OCI-LY3 (cell line): ENCODE measurements around the gene CCDC12.

Experiments
- H2AFZ ChIP-seq: fragments of 200-600, 300-600 bp; shearing (Covaris generic); 2 replicates; pipeline ENCODE4 v1.6.0; 2014; ENCODE audit warnings: antibody characterized with exemption, low read depth, low read length
- H3K27ac ChIP-seq: fragments of 200-600, 300-600 bp; sonication (generic); 2 replicates; pipeline ENCODE4 v1.5.1; 2014; ENCODE audit warnings: mild to moderate bottlenecking, low read length, moderate library complexity, mixed read lengths
- H3K27me3 ChIP-seq: fragments of 200-600, 300-600 bp; sonication (generic); 2 replicates; pipeline ENCODE4 v1.6.1; 2014; ENCODE audit warnings: low read depth, low read length, mixed read lengths
- H3K36me3 ChIP-seq: fragments of 200-600, 300-600 bp; sonication (generic); replicated peaks from 2 replicates; pipeline ENCODE3; 2014; ENCODE audit warnings: low read depth, low read length, mixed read lengths
- H3K4me1 ChIP-seq: fragments of 300-600, 200-600 bp; sonication (generic); 2 replicates; pipeline ENCODE4 v1.6.1; 2014; ENCODE audit warnings: low read length, mixed read lengths
- H3K4me2 ChIP-seq: fragments of 200-600, 300-600 bp; sonication (generic); 2 replicates; pipeline ENCODE4 v1.6.1; 2014; ENCODE audit warnings: low read length, mixed read lengths
- H3K4me3 ChIP-seq: fragments of 300-600, 200-600 bp; sonication (generic); 2 replicates; pipeline ENCODE4 v1.5.1; 2014; ENCODE audit warnings: antibody characterized with exemption, mild to moderate bottlenecking, low read length, moderate library complexity
- H3K79me2 ChIP-seq: fragments of 300-600, 200-600 bp; shearing (Covaris generic); 2 replicates; pipeline ENCODE4 v1.6.1; 2014; ENCODE audit warnings: mild to moderate bottlenecking, low read length, mixed read lengths
- H3K9ac ChIP-seq: fragments of 300-600, 200-600 bp; shearing (Covaris generic); 2 replicates; pipeline ENCODE4 v1.6.0; 2014; ENCODE audit warnings: mild to moderate bottlenecking, low read length, moderate library complexity
- H3K9me3 ChIP-seq: fragments of 200-600, 300-600 bp; shearing (Covaris generic); 2 replicates; pipeline ENCODE4 v1.6.1; 2014; ENCODE audit warnings: low read length, mixed read lengths; ENCODE audit not compliant: insufficient read depth
- H4K20me1 ChIP-seq: fragments of 200-600, 300-600 bp; sonication (generic); 2 replicates; pipeline ENCODE4 v1.6.1; 2016; ENCODE audit warnings: low read length, mixed read lengths; ENCODE audit not compliant: insufficient read depth
- EZH2phosphoT487 ChIP-seq: fragments of 200-600 bp; shearing (Covaris generic); IDR thresholded peaks from 2 replicates; pipeline ENCODE4 v1.6.1; 2018; ENCODE audit warnings: antibody characterized with exemption, mixed run types, low read depth
- TF ChIP-seq, protein P1 (sequence below): fragments of 200-600, 300-600 bp; sonication (generic); IDR thresholded peaks from 2 replicates; pipeline ENCODE4 v1.5.1; 2014; ENCODE audit warnings: antibody characterized with exemption, low read length, low read depth

Gene CCDC12

DNA sequence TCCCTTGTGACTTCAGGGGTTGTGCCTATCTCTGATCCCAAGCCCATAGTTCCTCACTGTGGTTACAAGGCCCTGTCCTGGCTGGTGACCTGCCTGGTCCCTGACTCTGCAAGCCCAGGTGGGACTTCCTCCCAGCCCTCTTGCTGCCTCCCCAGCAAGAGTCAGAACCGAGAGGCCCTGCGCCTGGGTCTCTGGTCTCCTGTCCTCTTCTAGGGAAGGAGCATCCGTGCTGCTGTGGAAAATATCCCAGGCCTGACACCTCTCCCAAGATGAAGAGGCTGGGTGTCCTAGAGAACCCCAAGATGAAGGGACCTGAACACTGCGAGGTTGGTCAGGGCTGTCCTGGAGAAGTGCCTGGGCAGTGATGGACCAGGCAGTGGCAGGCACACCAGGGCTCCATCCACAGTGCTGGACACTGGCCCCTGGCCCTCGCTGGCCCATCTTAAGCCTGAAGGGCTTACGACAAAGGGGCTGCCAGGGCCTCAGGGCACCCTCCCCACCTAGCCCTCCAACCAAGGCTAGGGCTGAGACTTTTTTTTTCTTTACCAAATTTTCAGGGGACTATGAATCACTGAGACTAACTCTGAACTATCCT lies 66.3 kb downstream of the CCDC12 start:
- H3K36me3 ChIP-seq = peaks cover 14% of the 10 kb centered on the region
- no peak overlapping the region for H3K4me3 ChIP-seq
- no peaks in the 10 kb centered on the region for H3K9me3 ChIP-seq
- H3K27ac ChIP-seq = no peak overlapping the region
- no peaks in the 10 kb centered on the region for H4K20me1 ChIP-seq
- no peak overlapping the region for H2AFZ ChIP-seq
- TF ChIP-seq, protein P1, sequence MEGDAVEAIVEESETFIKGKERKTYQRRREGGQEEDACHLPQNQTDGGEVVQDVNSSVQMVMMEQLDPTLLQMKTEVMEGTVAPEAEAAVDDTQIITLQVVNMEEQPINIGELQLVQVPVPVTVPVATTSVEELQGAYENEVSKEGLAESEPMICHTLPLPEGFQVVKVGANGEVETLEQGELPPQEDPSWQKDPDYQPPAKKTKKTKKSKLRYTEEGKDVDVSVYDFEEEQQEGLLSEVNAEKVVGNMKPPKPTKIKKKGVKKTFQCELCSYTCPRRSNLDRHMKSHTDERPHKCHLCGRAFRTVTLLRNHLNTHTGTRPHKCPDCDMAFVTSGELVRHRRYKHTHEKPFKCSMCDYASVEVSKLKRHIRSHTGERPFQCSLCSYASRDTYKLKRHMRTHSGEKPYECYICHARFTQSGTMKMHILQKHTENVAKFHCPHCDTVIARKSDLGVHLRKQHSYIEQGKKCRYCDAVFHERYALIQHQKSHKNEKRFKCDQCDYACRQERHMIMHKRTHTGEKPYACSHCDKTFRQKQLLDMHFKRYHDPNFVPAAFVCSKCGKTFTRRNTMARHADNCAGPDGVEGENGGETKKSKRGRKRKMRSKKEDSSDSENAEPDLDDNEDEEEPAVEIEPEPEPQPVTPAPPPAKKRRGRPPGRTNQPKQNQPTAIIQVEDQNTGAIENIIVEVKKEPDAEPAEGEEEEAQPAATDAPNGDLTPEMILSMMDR = no peak
- no peak for TF ChIP-seq EZH2phosphoT487
- no peaks in the 10 kb centered on the region for H3K79me2 ChIP-seq
- peaks cover 7% of the 10 kb centered on the region; the same call in 1 of the 2 replicates for H3K4me1 ChIP-seq
- H3K9ac ChIP-seq = no peak overlapping the region
- H3K27me3 ChIP-seq = no peaks in the 10 kb centered on the region
- H3K4me2 ChIP-seq = peak overlapping the region; percentile 74

DNA sequence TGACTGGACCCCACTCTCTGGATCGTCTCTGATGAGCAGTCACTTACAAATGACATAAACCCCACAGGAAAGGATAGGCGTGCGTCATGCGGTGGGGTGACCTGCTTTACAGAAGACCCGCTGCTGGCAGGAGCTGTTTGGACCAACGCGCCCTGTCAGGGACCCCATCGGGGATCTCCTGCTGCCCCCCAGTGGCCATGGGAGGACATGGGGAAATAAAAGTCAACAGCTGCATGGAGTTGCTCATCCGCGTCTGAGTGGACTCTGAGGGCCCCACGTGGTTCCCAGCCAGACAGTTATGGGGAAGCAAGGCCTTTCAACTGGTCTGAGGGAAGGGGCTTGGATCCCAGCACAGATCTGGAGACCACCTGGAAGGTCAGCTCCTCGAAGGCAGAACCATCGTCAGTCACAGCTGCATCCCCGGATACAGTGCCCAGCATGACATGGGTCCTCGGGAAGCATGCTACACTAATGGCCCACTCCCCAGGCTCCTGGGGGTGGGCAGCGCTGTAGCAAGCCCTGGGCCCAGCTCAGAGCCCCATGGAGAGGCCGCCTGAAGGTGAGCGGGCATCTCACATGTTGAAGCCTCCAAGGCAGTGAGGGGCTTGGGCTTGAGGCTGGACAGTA lies 66.9 kb downstream of the CCDC12 start:
- H3K4me1 ChIP-seq = peaks cover 7% of the 10 kb centered on the region; the same call in 1 of the 2 replicates
- peak overlapping the region; percentile 8; the same call in 1 of the 2 replicates for H3K9ac ChIP-seq
- no peaks in the 10 kb centered on the region for H4K20me1 ChIP-seq
- H3K4me2 ChIP-seq = peak overlapping the region; percentile 74
- no peaks in the 10 kb centered on the region for H3K27me3 ChIP-seq
- H3K27ac ChIP-seq = no peak overlapping the region
- H3K36me3 ChIP-seq = peaks cover 14% of the 10 kb centered on the region
- no peaks in the 10 kb centered on the region for H3K9me3 ChIP-seq
- H3K79me2 ChIP-seq = no peaks in the 10 kb centered on the region
- peak overlapping the region; percentile 55 for H3K4me3 ChIP-seq
- 0 out of 2 replicates have a peak overlapping the region, but pooled peaks have one; percentile 16 for H2AFZ ChIP-seq
- no peak for TF ChIP-seq EZH2phosphoT487
- TF ChIP-seq, protein P1 = peak; percentile 93

DNA sequence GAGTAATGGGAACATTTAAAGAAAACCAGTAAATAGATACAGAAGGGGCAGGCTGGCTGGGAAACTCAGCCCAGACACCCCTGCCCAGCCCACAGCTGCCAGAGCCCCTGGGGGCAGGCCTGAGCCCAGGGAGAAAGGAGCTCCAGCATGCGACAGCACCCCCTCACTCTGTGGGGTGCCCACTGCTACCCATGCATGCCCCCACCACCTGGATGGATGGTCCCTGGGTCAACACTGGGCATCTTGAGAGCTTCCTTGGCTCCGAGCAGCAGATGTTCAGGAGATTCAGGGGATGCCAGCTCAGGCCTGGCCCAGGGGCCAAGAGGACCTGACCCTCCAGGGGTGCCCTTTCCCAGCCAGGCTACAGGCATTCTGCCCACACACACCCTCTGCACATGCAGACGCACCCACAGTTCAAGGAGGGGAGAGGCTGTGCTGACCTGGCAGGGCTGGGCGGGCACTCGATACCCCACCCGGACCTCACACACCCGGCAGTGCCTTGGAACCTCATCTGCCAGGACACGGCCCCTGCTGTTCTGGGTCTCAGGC lies 67.5 kb downstream of the CCDC12 start:
- peak overlapping the region; percentile 55 for H3K4me3 ChIP-seq
- peaks cover 14% of the 10 kb centered on the region for H3K36me3 ChIP-seq
- H3K4me2 ChIP-seq = peak overlapping the region; percentile 74
- no peaks in the 10 kb centered on the region for H3K27me3 ChIP-seq
- TF ChIP-seq, protein P1 = no peak
- TF ChIP-seq EZH2phosphoT487 = no peak
- H3K79me2 ChIP-seq = no peaks in the 10 kb centered on the region
- H4K20me1 ChIP-seq = no peaks in the 10 kb centered on the region
- peak overlapping the region; percentile 8; the same call in 1 of the 2 replicates for H3K9ac ChIP-seq
- H3K9me3 ChIP-seq = no peaks in the 10 kb centered on the region
- H2AFZ ChIP-seq = 0 out of 2 replicates have a peak overlapping the region, but pooled peaks have one; percentile 16
- H3K4me1 ChIP-seq = peaks cover 7% of the 10 kb centered on the region; the same call in 1 of the 2 replicates
- H3K27ac ChIP-seq = no peak overlapping the region

DNA sequence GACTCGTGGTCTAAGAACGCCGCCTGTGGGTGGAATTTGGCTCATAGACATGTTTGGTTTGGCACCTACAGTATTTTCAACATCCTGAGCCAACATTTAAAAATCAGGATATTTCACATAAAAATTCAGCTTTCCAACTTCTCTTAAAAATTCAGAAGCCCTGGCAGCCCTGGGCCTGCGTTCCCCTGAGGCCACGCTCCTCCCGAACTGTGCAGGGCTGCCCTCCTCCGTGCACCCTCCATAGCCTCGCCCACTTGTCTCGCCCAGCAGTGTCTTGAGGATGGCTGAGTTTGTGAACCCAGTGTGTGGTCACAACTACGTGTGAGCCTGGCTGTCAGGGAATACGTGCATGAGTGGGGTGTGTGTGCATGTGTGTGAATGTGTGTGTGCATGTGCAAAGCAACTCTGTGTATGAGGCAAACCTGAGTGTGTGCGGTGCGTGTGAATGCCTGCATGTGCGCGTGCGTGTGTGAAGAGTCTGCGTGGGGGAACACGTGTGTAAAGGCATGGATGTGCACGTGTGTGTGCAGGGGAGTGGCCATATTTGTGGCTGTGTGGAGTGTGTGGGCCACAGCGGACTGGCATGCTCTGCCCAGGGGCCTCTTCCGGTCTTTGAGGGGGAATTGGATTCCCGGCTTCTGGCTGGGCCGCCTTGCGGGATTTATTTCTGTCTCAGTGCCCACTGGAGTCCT lies 68.1 kb downstream of the CCDC12 start:
- H2AFZ ChIP-seq = no peak overlapping the region
- H4K20me1 ChIP-seq = no peaks in the 10 kb centered on the region
- peaks cover 9% of the 10 kb centered on the region for H3K36me3 ChIP-seq
- H3K27ac ChIP-seq = no peak overlapping the region
- no peaks in the 10 kb centered on the region for H3K79me2 ChIP-seq
- H3K9ac ChIP-seq = no peak overlapping the region
- H3K4me1 ChIP-seq = peaks cover 7% of the 10 kb centered on the region; the same call in 1 of the 2 replicates
- H3K9me3 ChIP-seq = no peaks in the 10 kb centered on the region
- no peaks in the 10 kb centered on the region for H3K27me3 ChIP-seq
- no peak for TF ChIP-seq EZH2phosphoT487
- TF ChIP-seq, protein P1 = peak; percentile 47
- H3K4me2 ChIP-seq = no peak overlapping the region
- no peak overlapping the region for H3K4me3 ChIP-seq
